Measurements from ENCODE around the gene IL25. TPM values are rescaled to one million over a fixed set of nuclear protein-coding genes. Genes with fewer than 3 reads are reported as not detected.

IL25 gene
- polyA plus RNA-seq, 1 of the 3 experiments (the other 2 are of a cell fraction), result not detected

- H3K9me2 ChIP-seq, result no peaks in the 10 kb centered on the region
- peaks cover 0 to 16% of the 10 kb centered on the region in 2 experiments; a peak in 2 of 4 replicates for H3K4me1 ChIP-seq (ENCODE audit: control insufficient read depth in 1 of 2, insufficient read depth in 2 of 2, low read depth in 1 of 2, low read length in 1 of 2)
- H3F3A ChIP-seq (replicated peaks; ENCODE audit: insufficient read depth), result no peaks in the 10 kb centered on the region
- no peaks in the 10 kb centered on the region for H4K20me1 ChIP-seq (ENCODE audit: insufficient read depth)
- peak overlapping the region in 1 of 2 experiments; percentile 92; a peak in 2 of 4 replicates for H3K27ac ChIP-seq (ENCODE audit: low read depth in 2 of 2, low read length in 1 of 2)
- peaks cover 6% of the 10 kb centered on the region; the same call in 1 of the 2 replicates for H3K79me2 ChIP-seq (ENCODE audit: insufficient read depth)
- peak overlapping the region; percentile 79; the same call in 1 of the 2 replicates for H3K4me2 ChIP-seq
- peaks cover 7% of the 10 kb centered on the region; the same call in 1 of the 2 replicates for H3K27me3 ChIP-seq (ENCODE audit: insufficient read depth)
- DNase-seq, result peak; percentile 90
- WGBS (ENCODE audit: low lambda C conversion rate), result 20% methylated on average over 30 of the region's 34 CpGs
- CTCF ChIA-PET, result interaction anchor here (0.6 to 6.6 kb wide), 10 partner anchors 13 to 116 kb away, joined by 3 to 46 read pairs (median 4); partner anchors contain the start of gene SLC22A17
- no peaks in the 10 kb centered on the region for H3K9me3 ChIP-seq
- H3K36me3 ChIP-seq (replicated peaks in 1 of 2; ENCODE audit: control insufficient read depth in 1 of 2, insufficient read depth in 2 of 2, low read length in 1 of 2), result no peaks in the 10 kb centered on the region
- H2AFZ ChIP-seq (ENCODE audit: low read depth), result peak overlapping the region; percentile 56; the same call in 1 of the 2 replicates
- POLR2A ChIA-PET, result interaction anchor here (0.8 to 5.6 kb wide), 8 partner anchors 9 to 88 kb away, joined by 3 to 45 read pairs (median 7); partner anchors contain the start of genes PABPN1 and SLC22A17
- H3K9ac ChIP-seq, result no peak overlapping the region; the same call in 1 of the 2 replicates
- H3K4me3 ChIP-seq (ENCODE audit: low read depth in 2 of 2, low read length in 1 of 2), result peak overlapping the region in 1 of 2 experiments; percentile 57; a peak in 2 of 4 replicates
- TF ChIP-seq RXRA (IDR thresholded peaks at IDR 0.05; ENCODE audit: borderline replicate concordance, low read depth) (no peak), IRF3 (IDR thresholded peaks at IDR 0.05; ENCODE audit: low read depth, low read length) (no peak), MXI1 (IDR thresholded peaks at IDR 0.05; ENCODE audit: low read depth, low read length) (peak; percentile 49; the same call in 1 of the 2 replicates), POLR2AphosphoS5 (IDR thresholded peaks at IDR 0.05; ENCODE audit: low read depth, low read length) (0 out of 2 replicates have a peak, but pooled peaks have one; percentile 5)
Measured at GRCh38 chr14:23366426-23366921, 6.1 kb upstream of the IL25 start.

- H3K4me1 ChIP-seq (ENCODE audit: control insufficient read depth in 1 of 2, insufficient read depth in 2 of 2, low read depth in 1 of 2, low read length in 1 of 2), result peaks cover 0 to 8% of the 10 kb centered on the region in 2 experiments; a peak in 1 of 4 replicates
- H3K27ac ChIP-seq (ENCODE audit: low read depth in 2 of 2, low read length in 1 of 2), result no peak overlapping the region
- TF ChIP-seq MEF2A (IDR thresholded peaks at IDR 0.05; ENCODE audit: borderline replicate concordance, low read depth), result no peak
- no peak for TF ChIP-seq FOXJ3 (CRISPR knock-in tag; IDR thresholded peaks at IDR 0.05)
- TF ChIP-seq GABPA (IDR thresholded peaks at IDR 0.05; ENCODE audit: low read depth), result no peak
- TF ChIP-seq CTCF (IDR thresholded peaks at IDR 0.05), result no peak
- TF ChIP-seq TAF1 (IDR thresholded peaks at IDR 0.05; ENCODE audit: borderline replicate concordance, low read depth, low read length), result no peak
- no peak for TF ChIP-seq MAX (IDR thresholded peaks at IDR 0.05; ENCODE audit: low read depth)
- no peak for TF ChIP-seq RAD21 (IDR thresholded peaks at IDR 0.05; ENCODE audit: low read length)
- no peak for TF ChIP-seq RFX5 (IDR thresholded peaks at IDR 0.05; ENCODE audit: low read length)
- TF ChIP-seq RXRA (IDR thresholded peaks at IDR 0.05; ENCODE audit: borderline replicate concordance, low read depth), result no peak
- TF ChIP-seq RCOR1 (IDR thresholded peaks at IDR 0.05; ENCODE audit: low read length), result no peak
- no peak overlapping the region for H2AFZ ChIP-seq (ENCODE audit: low read depth)
- H3K9me3 ChIP-seq, result no peaks in the 10 kb centered on the region
- no peaks in the 10 kb centered on the region for H3K9me2 ChIP-seq
- no peaks in the 10 kb centered on the region for H3F3A ChIP-seq (replicated peaks; ENCODE audit: insufficient read depth)
- ChIA-PET POLR2A (no interaction called here), CTCF (interaction anchor here (1.7 to 6.6 kb wide), 3 partner anchors 10 to 190 kb away, joined by 6 to 46 read pairs (median 8); no protein-coding TSS in a partner anchor)
- H4K20me1 ChIP-seq (ENCODE audit: insufficient read depth), result no peaks in the 10 kb centered on the region
- peaks cover 10% of the 10 kb centered on the region; the same call in 1 of the 2 replicates for H3K27me3 ChIP-seq (ENCODE audit: insufficient read depth)
- H3K36me3 ChIP-seq (replicated peaks in 1 of 2; ENCODE audit: control insufficient read depth in 1 of 2, insufficient read depth in 2 of 2, low read length in 1 of 2), result no peaks in the 10 kb centered on the region
- no peak overlapping the region for H3K9ac ChIP-seq
- H3K4me3 ChIP-seq (ENCODE audit: low read depth in 2 of 2, low read length in 1 of 2), result no peak overlapping the region
- DNase-seq, result no peak
- H3K79me2 ChIP-seq (ENCODE audit: insufficient read depth), result no peaks in the 10 kb centered on the region
- H3K4me2 ChIP-seq, result no peak overlapping the region
- 9% methylated on average over 1 of the region's 1 CpG for WGBS (ENCODE audit: low lambda C conversion rate)
Measured at GRCh38 chr14:23370221-23370620, 2.4 kb upstream of the IL25 start.
